ENCODE measurements around the gene BRAT1.

DNA sequence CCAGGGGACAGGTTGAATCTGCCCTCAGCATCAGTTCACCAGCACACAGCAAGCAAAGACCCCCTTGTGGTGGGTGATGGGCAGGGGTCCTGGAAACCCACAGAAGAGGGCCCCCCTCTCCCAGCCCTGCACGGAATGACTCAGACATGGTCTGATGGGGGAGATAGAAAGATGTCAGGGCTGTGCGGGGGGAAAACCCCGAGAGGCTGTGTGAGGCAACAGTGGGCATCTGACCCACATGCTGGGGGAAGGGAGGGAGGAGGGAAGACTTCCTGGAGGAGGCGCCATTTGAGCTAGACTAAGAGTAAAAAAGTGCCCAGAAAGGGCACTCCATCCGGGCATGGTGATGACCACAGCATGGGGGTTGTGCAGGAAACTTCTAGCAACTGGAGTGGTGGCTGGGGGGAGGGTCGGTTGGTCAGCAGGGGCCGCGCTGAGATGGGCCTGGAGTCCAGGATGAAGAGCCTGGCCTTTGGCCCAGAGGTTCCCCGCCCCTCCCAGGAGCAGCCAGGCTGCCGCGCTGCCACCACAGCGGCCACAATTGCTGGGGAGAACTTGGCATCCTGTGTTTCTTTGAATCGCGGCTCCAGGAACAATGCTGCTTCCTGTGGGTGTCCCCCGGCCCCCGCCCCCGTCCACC, 33.3 kb downstream of the BRAT1 start:
- TF ChIP-seq, protein P1, sequence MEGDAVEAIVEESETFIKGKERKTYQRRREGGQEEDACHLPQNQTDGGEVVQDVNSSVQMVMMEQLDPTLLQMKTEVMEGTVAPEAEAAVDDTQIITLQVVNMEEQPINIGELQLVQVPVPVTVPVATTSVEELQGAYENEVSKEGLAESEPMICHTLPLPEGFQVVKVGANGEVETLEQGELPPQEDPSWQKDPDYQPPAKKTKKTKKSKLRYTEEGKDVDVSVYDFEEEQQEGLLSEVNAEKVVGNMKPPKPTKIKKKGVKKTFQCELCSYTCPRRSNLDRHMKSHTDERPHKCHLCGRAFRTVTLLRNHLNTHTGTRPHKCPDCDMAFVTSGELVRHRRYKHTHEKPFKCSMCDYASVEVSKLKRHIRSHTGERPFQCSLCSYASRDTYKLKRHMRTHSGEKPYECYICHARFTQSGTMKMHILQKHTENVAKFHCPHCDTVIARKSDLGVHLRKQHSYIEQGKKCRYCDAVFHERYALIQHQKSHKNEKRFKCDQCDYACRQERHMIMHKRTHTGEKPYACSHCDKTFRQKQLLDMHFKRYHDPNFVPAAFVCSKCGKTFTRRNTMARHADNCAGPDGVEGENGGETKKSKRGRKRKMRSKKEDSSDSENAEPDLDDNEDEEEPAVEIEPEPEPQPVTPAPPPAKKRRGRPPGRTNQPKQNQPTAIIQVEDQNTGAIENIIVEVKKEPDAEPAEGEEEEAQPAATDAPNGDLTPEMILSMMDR (conservative IDR thresholded peaks at IDR 0.05): no peak
- TF ChIP-seq ZFX (IDR thresholded peaks at IDR 0.05): no peak
